Neural progenitor cell (in vitro differentiated cells): ENCODE measurements around the gene ARSB. TPM values are rescaled to one million over a fixed set of nuclear protein-coding genes. Genes with fewer than 3 reads are reported as not detected.
"Not testable (repeated sequence)": the region's sequence is repeated elsewhere in the genome, so short reads cannot be mapped to it uniquely, and the experiment has no call there.

Experiments used
- DNase-seq: peaks from one replicate; pipeline ENCODE4 v3.0.0-alpha.2; 2016; ENCODE audit warnings: low spot score
- H2AFZ ChIP-seq: fragments of 200-600 bp; sonication (generic); replicated peaks from 2 replicates; pipeline ENCODE4 v1.6.1; 2016; ENCODE audit warnings: antibody characterized with exemption
- H3F3A ChIP-seq: fragments of 200-600 bp; sonication (generic); 2 replicates; pipeline ENCODE4 v1.6.1; 2016; ENCODE audit warnings: antibody characterized with exemption, low read depth
- H3K27ac ChIP-seq: fragments of 200-600 bp; sonication (generic); 2 replicates; pipeline ENCODE4 v1.5.1; 2016; ENCODE audit warnings: mild to moderate bottlenecking
- H3K27me3 ChIP-seq: fragments of 200-600 bp; sonication (generic); 2 replicates; pipeline ENCODE4 v1.6.1; 2016; ENCODE audit warnings: mild to moderate bottlenecking, moderate library complexity
- H3K36me3 ChIP-seq: fragments of 200-600 bp; sonication (generic); 2 replicates; pipeline ENCODE4 v1.5.1; 2016
- H3K4me1 ChIP-seq: fragments of 200-600 bp; sonication (generic); 2 replicates; pipeline ENCODE4 v1.6.1; 2016; ENCODE audit warnings: mixed run types
- H3K4me2 ChIP-seq: fragments of 200-600 bp; sonication (generic); 2 replicates; pipeline ENCODE4 v1.6.1; 2016
- H3K4me3 ChIP-seq: fragments of 200-600 bp; sonication (generic); 2 replicates; pipeline ENCODE4 v1.5.1; 2016
- H3K79me2 ChIP-seq: fragments of 200-600 bp; sonication (generic); 2 replicates; pipeline ENCODE4 v1.6.1; 2016; ENCODE audit warnings: low read depth
- H3K9ac ChIP-seq: fragments of 200-600 bp; sonication (generic); 2 replicates; pipeline ENCODE4 v1.6.1; 2016
- H3K9me3 ChIP-seq: fragments of 200-600 bp; sonication (generic); 2 replicates; pipeline ENCODE4 v1.5.1; 2016; ENCODE audit warnings: low read depth
- H4K20me1 ChIP-seq: fragments of 200-600 bp; sonication (generic); 2 replicates; pipeline ENCODE4 v1.6.1; 2016; ENCODE audit warnings: low read depth
- H3K27ac Mint-ChIP-seq: 3 replicates; pipeline ENCODE4 v1.8.0; 2021; ENCODE audit warnings: mixed read lengths
- H3K27me3 Mint-ChIP-seq: 2 replicates; pipeline ENCODE4 v1.8.0; 2022; ENCODE audit warnings: low read depth, mild to moderate bottlenecking, inconsistent platforms, moderate library complexity, mixed read lengths; ENCODE audit not compliant: insufficient read depth
- H3K36me3 Mint-ChIP-seq: 3 replicates; pipeline ENCODE4 v1.8.0; 2021; ENCODE audit warnings: mixed read lengths
- H3K4me1 Mint-ChIP-seq: 3 replicates; pipeline ENCODE4 v1.8.0; 2021; ENCODE audit warnings: mixed read lengths
- H3K4me3 Mint-ChIP-seq: 3 replicates; pipeline ENCODE4 v1.8.0; 2021; ENCODE audit warnings: mild to moderate bottlenecking, moderate library complexity, mixed read lengths
- H3K9me3 Mint-ChIP-seq: 3 replicates; pipeline ENCODE4 v1.8.0; 2020; ENCODE audit warnings: mixed read lengths
- EZH2 ChIP-seq: fragments of 200-600 bp; sonication (generic); IDR thresholded peaks from 2 replicates; pipeline ENCODE4 v1.6.1; 2017; ENCODE audit warnings: antibody characterized with exemption, mild to moderate bottlenecking, moderate library complexity
- EZH2phosphoT487 ChIP-seq: fragments of 200-600 bp; sonication (generic); IDR thresholded peaks from 2 replicates; pipeline ENCODE4 v1.6.1; 2017; ENCODE audit warnings: antibody characterized with exemption
- total RNA-seq: library from RNA; depleted of rRNA; stranded (reverse); fragments of >200 nt; gene quantifications from 2 replicates; pipeline ENCODE4 v1.2.3, GENCODE V29; 2015; ENCODE audit warnings: low replicate concordance
- TF ChIP-seq, protein P1 (sequence below): fragments of 200-600 bp; sonication (generic); IDR thresholded peaks from 2 replicates; pipeline ENCODE4 v1.5.1; 2017; ENCODE audit warnings: antibody characterized with exemption, mild to moderate bottlenecking

ARSB gene
- total RNA-seq, 1 donor from 2014 or later, result 15.3 TPM

DNA sequence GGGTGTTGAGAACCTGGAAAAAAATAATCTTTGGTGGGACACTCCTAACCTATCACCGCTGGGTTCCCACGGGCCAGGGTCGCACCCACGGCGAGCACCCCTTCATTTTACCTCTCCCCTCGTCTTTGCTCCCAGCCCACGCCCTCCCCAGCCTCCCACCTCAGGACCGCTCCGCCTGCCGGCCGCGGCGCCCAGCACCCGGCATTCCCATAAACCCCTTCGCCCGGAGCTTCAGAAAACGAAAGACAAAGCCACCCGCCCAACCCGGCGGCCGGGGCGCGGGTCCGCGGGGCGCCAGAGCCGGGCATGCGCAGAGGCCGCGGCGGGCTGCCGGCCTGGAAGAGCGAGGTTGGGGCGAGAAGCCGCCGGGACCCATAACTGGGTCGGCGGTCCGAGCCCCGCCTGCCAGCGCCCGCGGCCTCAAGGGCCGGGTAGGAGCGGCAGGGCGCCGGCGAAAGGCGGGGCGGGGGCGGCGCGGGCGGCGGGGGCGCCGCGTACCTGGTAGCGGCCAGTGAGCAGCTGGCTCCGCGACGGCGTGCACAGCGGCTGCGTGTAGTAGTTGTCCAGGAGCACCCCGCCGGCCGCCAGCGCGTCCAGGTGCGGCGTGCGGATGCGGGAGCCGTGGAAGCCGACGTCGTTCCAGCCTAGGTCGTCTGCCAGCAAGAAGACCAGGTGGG is 533 bp downstream of the ARSB start:
- peak overlapping the region; percentile 90 for H3K4me3 Mint-ChIP-seq
- H3F3A ChIP-seq, result peaks cover 32% of the 10 kb centered on the region

DNA sequence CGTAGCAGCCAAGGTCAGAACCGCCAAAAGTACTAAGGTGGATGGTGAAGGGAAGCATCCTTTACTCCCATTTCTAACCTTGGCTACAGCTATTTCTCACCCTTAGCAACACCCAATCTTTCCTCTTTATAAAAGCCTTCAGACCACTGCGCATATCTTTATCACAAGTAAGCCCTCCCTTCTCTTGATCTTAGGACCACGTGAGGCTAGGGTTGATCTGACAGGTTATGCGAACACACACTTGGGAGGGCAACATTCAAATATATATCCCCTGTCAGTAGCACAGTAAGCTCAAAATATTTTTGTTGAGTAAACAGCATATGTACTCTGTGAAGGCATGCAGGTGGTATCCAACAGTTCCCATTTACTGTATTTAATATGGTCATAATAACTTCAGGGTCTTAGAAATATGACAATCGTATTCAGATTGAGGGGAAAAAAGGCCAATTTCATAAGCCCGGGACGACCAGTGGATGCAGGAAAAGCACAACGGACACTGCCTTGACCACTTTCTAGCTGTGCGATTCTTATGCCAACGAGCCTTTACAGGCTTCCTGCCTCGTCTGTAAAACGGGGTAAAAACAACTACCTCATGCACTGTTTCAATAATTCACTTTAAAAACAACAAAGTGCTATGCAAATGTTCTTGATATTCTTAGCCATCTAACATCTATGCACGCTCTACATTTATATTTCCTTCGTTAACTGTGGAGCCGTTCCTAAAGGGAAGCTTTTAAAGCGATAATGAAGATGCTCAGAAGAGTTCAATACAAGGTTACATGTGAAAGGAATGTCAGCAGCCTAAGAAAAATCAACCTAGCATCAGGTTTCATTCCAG is 1.3 kb downstream of the ARSB start:
- DNase-seq, result peak; percentile 15
- H3K27me3 Mint-ChIP-seq, result no peaks in the 10 kb centered on the region
- peaks cover 19% of the 10 kb centered on the region for H3K4me1 ChIP-seq

More for the DNA sequence above, 533 bp downstream of the ARSB start:
- H3K36me3 ChIP-seq, result no peaks in the 10 kb centered on the region
- H3K9me3 ChIP-seq, result no peaks in the 10 kb centered on the region
- H3K27me3 Mint-ChIP-seq, result peaks cover 3% of the 10 kb centered on the region
- TF ChIP-seq EZH2 (peak; percentile 31), EZH2phosphoT487 (no peak)
- TF ChIP-seq, protein P1, sequence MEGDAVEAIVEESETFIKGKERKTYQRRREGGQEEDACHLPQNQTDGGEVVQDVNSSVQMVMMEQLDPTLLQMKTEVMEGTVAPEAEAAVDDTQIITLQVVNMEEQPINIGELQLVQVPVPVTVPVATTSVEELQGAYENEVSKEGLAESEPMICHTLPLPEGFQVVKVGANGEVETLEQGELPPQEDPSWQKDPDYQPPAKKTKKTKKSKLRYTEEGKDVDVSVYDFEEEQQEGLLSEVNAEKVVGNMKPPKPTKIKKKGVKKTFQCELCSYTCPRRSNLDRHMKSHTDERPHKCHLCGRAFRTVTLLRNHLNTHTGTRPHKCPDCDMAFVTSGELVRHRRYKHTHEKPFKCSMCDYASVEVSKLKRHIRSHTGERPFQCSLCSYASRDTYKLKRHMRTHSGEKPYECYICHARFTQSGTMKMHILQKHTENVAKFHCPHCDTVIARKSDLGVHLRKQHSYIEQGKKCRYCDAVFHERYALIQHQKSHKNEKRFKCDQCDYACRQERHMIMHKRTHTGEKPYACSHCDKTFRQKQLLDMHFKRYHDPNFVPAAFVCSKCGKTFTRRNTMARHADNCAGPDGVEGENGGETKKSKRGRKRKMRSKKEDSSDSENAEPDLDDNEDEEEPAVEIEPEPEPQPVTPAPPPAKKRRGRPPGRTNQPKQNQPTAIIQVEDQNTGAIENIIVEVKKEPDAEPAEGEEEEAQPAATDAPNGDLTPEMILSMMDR, result peak; percentile 47
- H3K4me1 Mint-ChIP-seq, result peaks cover 26% of the 10 kb centered on the region
- no peaks in the 10 kb centered on the region for H4K20me1 ChIP-seq
- H2AFZ ChIP-seq, result peak overlapping the region; percentile 86
- peaks cover 16% of the 10 kb centered on the region for H3K27me3 ChIP-seq
- H3K79me2 ChIP-seq, result peaks cover 27% of the 10 kb centered on the region
- H3K4me1 ChIP-seq, result peaks cover 19% of the 10 kb centered on the region
- peak overlapping the region; percentile 85 for H3K27ac Mint-ChIP-seq
- no peaks in the 10 kb centered on the region for H3K36me3 Mint-ChIP-seq
- H3K9me3 Mint-ChIP-seq, result no peaks in the 10 kb centered on the region
- H3K27ac ChIP-seq, result peak overlapping the region; percentile 94
- peak overlapping the region; percentile 61 for H3K9ac ChIP-seq
- peak overlapping the region; percentile 85 for H3K4me2 ChIP-seq
- peak overlapping the region; percentile 82 for H3K4me3 ChIP-seq
- peak; percentile 94 for DNase-seq

DNA sequence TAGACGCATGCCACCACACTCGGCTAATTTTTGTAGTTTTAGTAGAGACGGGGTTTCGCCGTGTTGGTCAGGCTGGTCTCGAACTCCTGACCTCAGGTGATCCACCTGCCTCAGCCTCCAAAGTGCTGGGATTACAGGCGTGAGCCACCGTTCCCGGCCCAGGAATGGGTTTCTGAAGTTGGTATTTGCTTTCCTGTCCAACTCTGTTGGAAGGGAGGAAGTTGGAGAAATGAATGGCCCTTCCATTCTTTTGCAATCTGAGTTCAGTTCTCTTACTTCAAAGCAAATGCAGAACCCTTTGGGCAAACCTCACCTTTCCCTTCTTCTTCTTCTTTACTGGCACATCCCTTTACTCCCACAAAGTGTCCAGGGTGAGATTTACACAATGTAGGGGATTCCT is 1.9 kb downstream of the ARSB start:
- H3K27me3 Mint-ChIP-seq, H3K9me3 Mint-ChIP-seq, H3K36me3 Mint-ChIP-seq, H3K36me3 ChIP-seq, H3K27ac ChIP-seq, DNase-seq, H3K9me3 ChIP-seq, H4K20me1 ChIP-seq, H3K9ac ChIP-seq, H3K27ac Mint-ChIP-seq: not testable (repeated sequence)
- Mint-ChIP-seq H3K4me1 (peaks cover 26% of the 10 kb centered on the region), H3K4me3 (peak overlapping the region; percentile 90)
- Histone ChIP-seq H3K27me3 (peaks cover 16% of the 10 kb centered on the region), H3K4me1 (peaks cover 19% of the 10 kb centered on the region), H3K4me2 (peak overlapping the region; percentile 85), H3K79me2 (peaks cover 27% of the 10 kb centered on the region), H3F3A (peaks cover 32% of the 10 kb centered on the region), H3K4me3 (peak overlapping the region; percentile 82), H2AFZ (peak overlapping the region; percentile 86)

More for the DNA sequence above, 1.3 kb downstream of the ARSB start:
- peaks cover 27% of the 10 kb centered on the region for H3K79me2 ChIP-seq
- no peak for TF ChIP-seq EZH2phosphoT487
- TF ChIP-seq EZH2, result no peak
- TF ChIP-seq, protein P1, result no peak
- no peaks in the 10 kb centered on the region for H4K20me1 ChIP-seq
- H3K27ac Mint-ChIP-seq, result peak overlapping the region; percentile 85
- H3K4me3 ChIP-seq, result peak overlapping the region; percentile 82
- H3K36me3 ChIP-seq, result no peaks in the 10 kb centered on the region
- peak overlapping the region; percentile 22 for H3K9ac ChIP-seq
- H3K4me2 ChIP-seq, result peak overlapping the region; percentile 85
- no peaks in the 10 kb centered on the region for H3K36me3 Mint-ChIP-seq
- peak overlapping the region; percentile 94 for H3K27ac ChIP-seq
- peak overlapping the region; percentile 90 for H3K4me3 Mint-ChIP-seq
- no peaks in the 10 kb centered on the region for H3K9me3 Mint-ChIP-seq
- peaks cover 16% of the 10 kb centered on the region for H3K27me3 ChIP-seq
- peaks cover 32% of the 10 kb centered on the region for H3F3A ChIP-seq
- H2AFZ ChIP-seq, result peak overlapping the region; percentile 86
- peaks cover 26% of the 10 kb centered on the region for H3K4me1 Mint-ChIP-seq
- no peaks in the 10 kb centered on the region for H3K9me3 ChIP-seq
